K562 (cell line): Measurements from ENCODE around the gene IFI6. TPM values are rescaled to one million over a fixed set of nuclear protein-coding genes. Genes with fewer than 3 reads are reported as not detected.

Experiments
- HMG20A ChIP-seq: fragments of 450-650 bp; formaldehyde crosslinking; conservative IDR thresholded peaks from 2 replicates; pipeline ENCODE4 v1.4.0; 2020; ENCODE audit warnings: mild to moderate bottlenecking, mixed read lengths
- KLF13 ChIP-seq: fragments of 450-650 bp; IDR thresholded peaks from 2 replicates; pipeline ENCODE4 v1.6.1; 2016; ENCODE audit warnings: missing genetic modification characterization, low read depth, mild to moderate bottlenecking, missing compliant biosample characterization, moderate library complexity, borderline replicate concordance
- SNRNP70 ChIP-seq: fragments of 200-400 bp; formaldehyde crosslinking; optimal IDR thresholded peaks from 2 replicates; pipeline ENCODE3; 2017; ENCODE audit warnings: low read depth, low read length
- polyA plus RNA-seq, 8 experiments: library from polyadenylated mRNA; depleted of rRNA in 4 of 8; stranded (reverse) in 5 of 8; unstranded in 3 of 8; fragments of >200 nt; fragmentation: Nextera tagmentation in 2 of 8; fragmentation: Illumina TruSeq in 1 of 8; extraction: Ambion mirVana in 2 of 8; extraction: Trizol in 1 of 8; gene quantifications; 2 replicates each; pipeline versions ENCODE4 v1.2.1 to v1.2.3, GENCODE V29; 2011 to 2014; ENCODE audit warnings: inconsistent platforms in 1 of 8, missing spikeins in 1 of 8
- total RNA-seq, 7 experiments: library from RNA; depleted of rRNA in 6 of 7; stranded (reverse); fragments of >200 nt in 6 of 7; fragmentation: Illumina TruSeq in 2 of 7; extraction: Trizol in 2 of 7; gene quantifications; 2 replicates each; pipeline versions ENCODE4 v1.2.1 to v1.2.3, GENCODE V29; 2011 to 2021; ENCODE audit warnings: low replicate concordance in 1 of 7
- TF ChIP-seq, protein P1 (sequence below): fragments of 450-650 bp; IDR thresholded peaks from 2 replicates; pipeline ENCODE4 v1.6.1; 2017; ENCODE audit warnings: antibody characterized with exemption, mild to moderate bottlenecking

The IFI6 gene
- total and polyA plus RNA-seq, 9 of the 15 experiments (the other 6 are each of a cell fraction or from before 2014, with no cell fraction given): 0.17 to 4.5 (median 2.2) TPM

DNA sequence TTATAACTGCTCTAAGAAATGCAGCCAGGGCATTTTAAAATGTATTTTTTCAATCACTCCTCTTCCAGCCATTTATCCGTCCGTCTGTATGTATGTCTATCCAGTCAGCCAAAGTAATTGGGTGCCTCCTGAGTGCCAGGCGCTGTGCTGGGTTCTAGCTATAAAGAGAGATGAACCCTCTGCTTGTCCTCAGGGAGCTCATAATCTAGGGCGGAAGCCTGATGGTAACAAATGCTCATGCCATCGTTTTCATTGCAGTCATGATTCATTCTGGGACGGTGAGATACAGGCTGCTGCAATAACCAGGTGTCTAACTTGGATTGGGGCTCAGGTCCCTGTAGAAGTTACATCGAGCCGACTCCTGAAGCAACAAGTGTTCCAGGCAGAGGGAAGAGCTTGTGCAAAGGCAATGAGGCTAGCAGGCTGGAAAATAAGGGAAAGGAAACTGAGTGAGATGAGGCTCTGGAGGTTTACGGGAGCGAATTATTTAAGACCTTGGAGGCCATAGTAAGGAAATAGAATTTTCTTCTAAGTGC, 11.6 kb downstream of the IFI6 start (continued):
- TF ChIP-seq KLF13 (tag) (no peak), HMG20A (no peak), SNRNP70 (no peak)
- TF ChIP-seq, protein P1, sequence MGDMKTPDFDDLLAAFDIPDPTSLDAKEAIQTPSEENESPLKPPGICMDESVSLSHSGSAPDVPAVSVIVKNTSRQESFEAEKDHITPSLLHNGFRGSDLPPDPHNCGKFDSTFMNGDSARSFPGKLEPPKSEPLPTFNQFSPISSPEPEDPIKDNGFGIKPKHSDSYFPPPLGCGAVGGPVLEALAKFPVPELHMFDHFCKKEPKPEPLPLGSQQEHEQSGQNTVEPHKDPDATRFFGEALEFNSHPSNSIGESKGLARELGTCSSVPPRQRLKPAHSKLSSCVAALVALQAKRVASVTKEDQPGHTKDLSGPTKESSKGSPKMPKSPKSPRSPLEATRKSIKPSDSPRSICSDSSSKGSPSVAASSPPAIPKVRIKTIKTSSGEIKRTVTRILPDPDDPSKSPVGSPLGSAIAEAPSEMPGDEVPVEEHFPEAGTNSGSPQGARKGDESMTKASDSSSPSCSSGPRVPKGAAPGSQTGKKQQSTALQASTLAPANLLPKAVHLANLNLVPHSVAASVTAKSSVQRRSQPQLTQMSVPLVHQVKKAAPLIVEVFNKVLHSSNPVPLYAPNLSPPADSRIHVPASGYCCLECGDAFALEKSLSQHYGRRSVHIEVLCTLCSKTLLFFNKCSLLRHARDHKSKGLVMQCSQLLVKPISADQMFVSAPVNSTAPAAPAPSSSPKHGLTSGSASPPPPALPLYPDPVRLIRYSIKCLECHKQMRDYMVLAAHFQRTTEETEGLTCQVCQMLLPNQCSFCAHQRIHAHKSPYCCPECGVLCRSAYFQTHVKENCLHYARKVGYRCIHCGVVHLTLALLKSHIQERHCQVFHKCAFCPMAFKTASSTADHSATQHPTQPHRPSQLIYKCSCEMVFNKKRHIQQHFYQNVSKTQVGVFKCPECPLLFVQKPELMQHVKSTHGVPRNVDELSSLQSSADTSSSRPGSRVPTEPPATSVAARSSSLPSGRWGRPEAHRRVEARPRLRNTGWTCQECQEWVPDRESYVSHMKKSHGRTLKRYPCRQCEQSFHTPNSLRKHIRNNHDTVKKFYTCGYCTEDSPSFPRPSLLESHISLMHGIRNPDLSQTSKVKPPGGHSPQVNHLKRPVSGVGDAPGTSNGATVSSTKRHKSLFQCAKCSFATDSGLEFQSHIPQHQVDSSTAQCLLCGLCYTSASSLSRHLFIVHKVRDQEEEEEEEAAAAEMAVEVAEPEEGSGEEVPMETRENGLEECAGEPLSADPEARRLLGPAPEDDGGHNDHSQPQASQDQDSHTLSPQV: 0 out of 2 replicates have a peak, but pooled peaks have one; percentile 42
